K562 (cell line): ENCODE measurements around the gene YJEFN3. TPM values are rescaled to one million over a fixed set of nuclear protein-coding genes. Genes with fewer than 3 reads are reported as not detected.

Source experiments
- ATAC-seq: fragments of 200-7000 bp; cut with Tn5 transposase; 3 replicates; pipeline ENCODE4 v1.9.1; 2020; ENCODE audit warnings: moderate library complexity
- BruUV-seq: library from RNA; stranded (reverse); fragments of 400-500 nt; replicated peaks from 2 replicates; lab custom pipeline; 2021; lab: Mats Ljungman, UMichigan
- CTCF ChIA-PET: fragments of 300-600 bp; formaldehyde crosslinking; extraction: SDS; loops from one replicate; lab custom pipeline; 2021; ENCODE audit warnings: low intra/inter-chr PET ratio; lab: Yijun Ruan, JAX
- POLR2A ChIA-PET: fragments of 300-600, 350-650 bp; sonication (Branson Sonifier 250); formaldehyde crosslinking; extraction: SDS; loops from one replicate; lab custom pipeline; 2021; ENCODE audit warnings: antibody characterized with exemption, inconsistent platforms; lab: Yijun Ruan, JAX
- DNase-seq, 4 experiments: peaks; one replicate each; pipeline versions ENCODE4 v3.0.0 to v3.0.0-alpha.2; 2011 to 2018; ENCODE audit warnings: low spot score in 3 of 4, mixed read lengths in 3 of 4; ENCODE audit errors: extremely low read depth in 1 of 4
- FAIRE-seq: peaks from 2 replicates; lab custom pipeline; 2011; peaks lifted over from hg19 to GRCh38; lab: Jason Lieb, UNC
- H2AFZ ChIP-seq: 2 replicates; pipeline ENCODE4 v1.6.0; 2011; ENCODE audit warnings: low read depth, low read length, control low read depth, inconsistent platforms
- H3K27ac ChIP-seq: fragments of 200-600 bp; 3 replicates; pipeline ENCODE4 v1.8.0; 2011; ENCODE audit warnings: low read depth, mild to moderate bottlenecking, control low read depth, inconsistent platforms, low read length, moderate library complexity, mixed read lengths; ENCODE audit errors: extremely low read depth
- H3K27me3 ChIP-seq, 2 experiments: fragments of 300-600 bp in 1 of 2; 2 replicates in 1 of 2; 3 replicates in 1 of 2; pipeline versions ENCODE4 v1.6.0 to v1.8.0; 2011; ENCODE audit warnings: inconsistent platforms in 2 of 2, low read length in 2 of 2, mild to moderate bottlenecking in 1 of 2, mixed read lengths in 1 of 2, moderate library complexity in 1 of 2; ENCODE audit not compliant: control insufficient read depth in 2 of 2, insufficient read depth in 2 of 2
- H3K36me3 ChIP-seq: fragments of 300-600 bp; 3 replicates; pipeline ENCODE4 v1.8.0; 2011; ENCODE audit warnings: mild to moderate bottlenecking, low read length, inconsistent platforms; ENCODE audit not compliant: control insufficient read depth, insufficient read depth
- H3K4me1 ChIP-seq, 2 experiments: fragments of 200-600 bp in 1 of 2; replicated peaks in 1 of 2; 2 replicates in 1 of 2; 3 replicates in 1 of 2; pipeline versions ENCODE4 v1.5.1 to v1.8.0; 2011; ENCODE audit warnings: inconsistent platforms in 2 of 2, low read length in 2 of 2, mild to moderate bottlenecking in 1 of 2, mixed read lengths in 1 of 2, moderate library complexity in 1 of 2; ENCODE audit not compliant: control insufficient read depth in 2 of 2, insufficient read depth in 2 of 2
- H3K4me2 ChIP-seq: 2 replicates; pipeline ENCODE4 v1.6.1; 2011; ENCODE audit warnings: low read length, control low read depth, inconsistent platforms, mixed read lengths; ENCODE audit not compliant: insufficient read depth
- H3K4me3 ChIP-seq: fragments of 200-600 bp; sonication (generic), shearing (Covaris generic); 2 replicates; pipeline ENCODE4 v1.5.1; 2016; ENCODE audit warnings: control low read depth, inconsistent platforms
- H3K79me2 ChIP-seq: fragments of 200-600 bp; 3 replicates; pipeline ENCODE4 v1.8.0; 2011; ENCODE audit warnings: low read length, inconsistent platforms; ENCODE audit not compliant: control insufficient read depth, insufficient read depth
- H3K9ac ChIP-seq, 2 experiments: 2 replicates each; pipeline versions ENCODE4 v1.6.0 to v1.6.1; 2011; ENCODE audit warnings: low read depth in 2 of 2, low read length in 2 of 2, control low read depth in 1 of 2, inconsistent platforms in 1 of 2, mild to moderate bottlenecking in 1 of 2, mixed read lengths in 1 of 2; ENCODE audit not compliant: insufficient read depth in 1 of 2
- H3K9me1 ChIP-seq: one replicate; pipeline ENCODE4 v1.6.0; 2011; ENCODE audit warnings: inconsistent platforms, mild to moderate bottlenecking, low read length, moderate library complexity; ENCODE audit not compliant: control insufficient read depth, insufficient read depth
- H3K9me3 ChIP-seq: replicated peaks from 2 replicates; pipeline ENCODE4 v1.5.1; 2011; ENCODE audit warnings: low read depth, low read length, inconsistent platforms; ENCODE audit not compliant: control insufficient read depth, insufficient read depth
- H4K20me1 ChIP-seq: replicated peaks from 2 replicates; pipeline ENCODE4 v1.6.1; 2011; ENCODE audit warnings: low read length, inconsistent platforms, mixed read lengths; ENCODE audit not compliant: control insufficient read depth, insufficient read depth
- POLR2G ChIP-seq: fragments of 200-400 bp; formaldehyde crosslinking; IDR thresholded peaks from 2 replicates; pipeline ENCODE4 v1.6.1; 2017; ENCODE audit warnings: low read depth, mild to moderate bottlenecking, antibody characterized with exemption, low read length, moderate library complexity
- TFAM ChIP-seq: fragments of 250-450 bp; sonication (Bioruptor Pico); conservative IDR thresholded peaks from 2 replicates; pipeline ENCODE4 v1.5.0; 2021; ENCODE audit warnings: mild to moderate bottlenecking, moderate library complexity
- WGBS: fragments of 100-300 bp; shearing (Covaris generic); methylation state at CpG from one replicate; pipeline ENCODE4 v1.1.6; 2016; ENCODE audit warnings: low coverage, mixed read lengths; ENCODE audit not compliant: insufficient coverage; ENCODE audit errors: missing lambda C conversion rate; 5-methylcytosine and 5-hydroxymethylcytosine counted together
- in situ Hi-C: fragments of 300-500 bp; cut with MboI; formaldehyde crosslinking; loops from 4 replicates; pipeline ENCODE4 v1.15.0; 2018; ENCODE audit warnings: inconsistent platforms, mixed read lengths
- intact Hi-C: fragments of 100-400 bp; cut with micrococcal nuclease; formaldehyde crosslinking; loops from 2 replicates; pipeline ENCODE4 v1.14.2; 2022
- polyA plus RNA-seq, 8 experiments: library from polyadenylated mRNA; depleted of rRNA in 4 of 8; stranded (reverse) in 5 of 8; unstranded in 3 of 8; fragments of >200 nt; fragmentation: Nextera tagmentation in 2 of 8; fragmentation: Illumina TruSeq in 1 of 8; extraction: Ambion mirVana in 2 of 8; extraction: Trizol in 1 of 8; gene quantifications; 2 replicates each; pipeline versions ENCODE4 v1.2.1 to v1.2.3, GENCODE V29; 2011 to 2014; ENCODE audit warnings: inconsistent platforms in 1 of 8, missing spikeins in 1 of 8
- total RNA-seq, 7 experiments: library from RNA; depleted of rRNA in 6 of 7; stranded (reverse); fragments of >200 nt in 6 of 7; fragmentation: Illumina TruSeq in 2 of 7; extraction: Trizol in 2 of 7; gene quantifications; 2 replicates each; pipeline versions ENCODE4 v1.2.1 to v1.2.3, GENCODE V29; 2011 to 2021; ENCODE audit warnings: low replicate concordance in 1 of 7
- TF ChIP-seq, protein P1 (sequence below), 2 experiments: fragments of 450-650 bp in 1 of 2; sonication (generic) in 1 of 2; formaldehyde crosslinking in 1 of 2; IDR thresholded peaks; 2 replicates each; pipeline versions ENCODE4 v1.7.1 to v1.9.0; 2016 to 2022; ENCODE audit warnings: inconsistent platforms in 1 of 2, mild to moderate bottlenecking in 1 of 2, missing genetic modification reagents in 1 of 2

The YJEFN3 gene
- total and polyA plus RNA-seq, 9 of the 15 experiments (the other 6 are each of a cell fraction or from before 2014, with no cell fraction given): 0.04 to 5.8 (median 1.3) TPM; not detected in 1

- no peaks in the 10 kb centered on the region for H3K27me3 ChIP-seq
- WGBS: 95% methylated on average over 18 of the region's 21 CpGs
- intact Hi-C loops: no loop called here
- H3K79me2 ChIP-seq: peaks cover 70% of the 10 kb centered on the region
- peaks cover 26% of the 10 kb centered on the region for H4K20me1 ChIP-seq
- POLR2A ChIA-PET: no interaction called here
- in situ Hi-C loops: loop anchor here (5.0 kb wide), 1 partner anchor 125 kb away; no protein-coding TSS in a partner anchor
- no peak overlapping the region for H3K27ac ChIP-seq
- no peak overlapping the region for H3K4me2 ChIP-seq
- DNase-seq (no peak), ATAC-seq (no peak), FAIRE-seq (no peak)
- peaks cover 32 to 49% of the 10 kb centered on the region in 2 experiments for H3K4me1 ChIP-seq
- H3K36me3 ChIP-seq: peaks cover 73% of the 10 kb centered on the region
- TF ChIP-seq POLR2G: peak; percentile 58; the same call in 1 of the 2 replicates
- no peak for TF ChIP-seq TFAM (CRISPR knock-in tag)
- no peak overlapping the region for H3K4me3 ChIP-seq
- CTCF ChIA-PET: no interaction called here
- H2AFZ ChIP-seq: no peak overlapping the region
- peak overlapping the region in 1 of 2 experiments; percentile 49; a peak in 2 of 4 replicates for H3K9ac ChIP-seq
- H3K9me1 ChIP-seq: peaks cover 4% of the 10 kb centered on the region
- no TSS peak for BruUV-seq
- H3K9me3 ChIP-seq: no peaks in the 10 kb centered on the region
These were observed 36.6 kb upstream of the YJEFN3 start for GRCh38 chr19:19492026-19492610.

DNA sequence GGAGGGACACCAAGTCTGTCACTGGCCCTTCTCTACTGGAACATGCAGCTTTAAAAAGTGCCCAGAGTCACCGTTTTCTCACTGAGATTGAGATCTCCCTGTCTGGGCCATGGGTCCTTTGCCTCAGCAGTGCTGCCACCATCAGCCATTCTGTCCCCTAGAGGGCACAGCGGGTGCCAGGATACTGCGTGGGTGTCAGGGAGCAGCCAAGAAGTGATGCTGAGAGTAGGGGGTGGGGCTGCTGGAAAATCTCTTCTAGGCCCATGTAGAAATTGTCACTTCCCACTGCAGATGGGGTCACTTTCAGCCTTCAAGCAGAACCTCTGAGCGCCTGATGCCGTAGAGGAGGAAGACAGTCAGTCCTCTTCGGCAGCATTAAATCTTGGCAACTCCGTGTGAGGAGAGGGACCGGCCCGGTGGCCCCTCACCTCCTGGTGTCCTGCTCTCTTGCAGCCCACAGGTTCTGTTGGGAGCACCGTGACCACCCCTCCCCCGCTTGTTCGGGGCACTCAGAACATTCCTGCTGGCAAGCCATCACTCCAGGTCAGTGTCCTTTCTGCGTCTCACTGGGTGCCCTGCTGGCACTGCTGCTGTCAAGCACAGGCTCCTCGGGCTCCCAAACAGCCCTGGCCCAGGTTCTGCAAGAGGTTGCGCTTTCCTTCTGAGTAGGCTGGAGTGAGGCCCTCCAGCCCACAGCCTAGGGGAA is 34.7 kb upstream of the YJEFN3 start:
- Histone ChIP-seq H4K20me1 (peaks cover 25% of the 10 kb centered on the region), H3K4me2 (no peak overlapping the region), H3K79me2 (peaks cover 51% of the 10 kb centered on the region), H3K27me3 (no peaks in the 10 kb centered on the region), H3K9ac (peak overlapping the region in 1 of 2 experiments; percentile 26; a peak in 1 of 4 replicates), H3K4me3 (no peak overlapping the region), H2AFZ (no peak overlapping the region), H3K4me1 (peaks cover 13 to 38% of the 10 kb centered on the region in 2 experiments), H3K27ac (no peak overlapping the region), H3K36me3 (peaks cover 81% of the 10 kb centered on the region), H3K9me3 (no peaks in the 10 kb centered on the region), H3K9me1 (peaks cover 4% of the 10 kb centered on the region)
- in situ Hi-C loops (loop anchor here (5.0 kb wide), 1 partner anchor 127 kb away; no protein-coding TSS in a partner anchor), intact Hi-C loops (no loop called here)
- DNase-seq: no peak
- BruUV-seq: no TSS peak
- no peak for ATAC-seq
- WGBS: 89% methylated on average over 12 of the region's 15 CpGs
- ChIA-PET CTCF (no interaction called here), POLR2A (interaction anchor here (0.6 kb wide), 1 partner anchor 89 kb away, joined by 3 read pairs; the partner anchor contains the start of gene GATAD2A)
- no peak for FAIRE-seq
- TF ChIP-seq, protein P1, sequence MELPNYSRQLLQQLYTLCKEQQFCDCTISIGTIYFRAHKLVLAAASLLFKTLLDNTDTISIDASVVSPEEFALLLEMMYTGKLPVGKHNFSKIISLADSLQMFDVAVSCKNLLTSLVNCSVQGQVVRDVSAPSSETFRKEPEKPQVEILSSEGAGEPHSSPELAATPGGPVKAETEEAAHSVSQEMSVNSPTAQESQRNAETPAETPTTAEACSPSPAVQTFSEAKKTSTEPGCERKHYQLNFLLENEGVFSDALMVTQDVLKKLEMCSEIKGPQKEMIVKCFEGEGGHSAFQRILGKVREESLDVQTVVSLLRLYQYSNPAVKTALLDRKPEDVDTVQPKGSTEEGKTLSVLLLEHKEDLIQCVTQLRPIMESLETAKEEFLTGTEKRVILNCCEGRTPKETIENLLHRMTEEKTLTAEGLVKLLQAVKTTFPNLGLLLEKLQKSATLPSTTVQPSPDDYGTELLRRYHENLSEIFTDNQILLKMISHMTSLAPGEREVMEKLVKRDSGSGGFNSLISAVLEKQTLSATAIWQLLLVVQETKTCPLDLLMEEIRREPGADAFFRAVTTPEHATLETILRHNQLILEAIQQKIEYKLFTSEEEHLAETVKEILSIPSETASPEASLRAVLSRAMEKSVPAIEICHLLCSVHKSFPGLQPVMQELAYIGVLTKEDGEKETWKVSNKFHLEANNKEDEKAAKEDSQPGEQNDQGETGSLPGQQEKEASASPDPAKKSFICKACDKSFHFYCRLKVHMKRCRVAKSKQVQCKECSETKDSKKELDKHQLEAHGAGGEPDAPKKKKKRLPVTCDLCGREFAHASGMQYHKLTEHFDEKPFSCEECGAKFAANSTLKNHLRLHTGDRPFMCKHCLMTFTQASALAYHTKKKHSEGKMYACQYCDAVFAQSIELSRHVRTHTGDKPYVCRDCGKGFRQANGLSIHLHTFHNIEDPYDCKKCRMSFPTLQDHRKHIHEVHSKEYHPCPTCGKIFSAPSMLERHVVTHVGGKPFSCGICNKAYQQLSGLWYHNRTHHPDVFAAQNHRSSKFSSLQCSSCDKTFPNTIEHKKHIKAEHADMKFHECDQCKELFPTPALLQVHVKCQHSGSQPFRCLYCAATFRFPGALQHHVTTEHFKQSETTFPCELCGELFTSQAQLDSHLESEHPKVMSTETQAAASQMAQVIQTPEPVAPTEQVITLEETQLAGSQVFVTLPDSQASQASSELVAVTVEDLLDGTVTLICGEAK (IDR thresholded peaks at IDR 0.05): no peak
- TF ChIP-seq, protein P1 (CRISPR knock-in tag; IDR thresholded peaks at IDR 0.05): no peak
